ENCODE measurements around the gene PLB1. TPM values are rescaled to one million over a fixed set of nuclear protein-coding genes. Genes with fewer than 3 reads are reported as not detected.

The PLB1 gene
- total RNA-seq, 4 donors from 2014 or later: 1.1 to 6.5 (median 2.3) TPM

- no peak for TF ChIP-seq POLR2A (IDR thresholded peaks at IDR 0.05)
- TF ChIP-seq CTCF (IDR thresholded peaks at IDR 0.05): no peak
Observed at GRCh38 chr2:28510184-28510583, 14.3 kb downstream of the PLB1 start.

GRCh38 chr2:28511871-28512606 lies 16.2 kb downstream of the PLB1 start:
- H3K4me3 ChIP-seq: no peak overlapping the region
- TF ChIP-seq CTCF (IDR thresholded peaks at IDR 0.05) (no peak), POLR2A (IDR thresholded peaks at IDR 0.05) (no peak)
- H3K27me3 ChIP-seq: peaks cover 0 to 6% (median 0%) of the 10 kb centered on the region in 4 donors
- peaks cover 0 to 13% (median 0%) of the 10 kb centered on the region in 3 donors for H3K4me1 ChIP-seq
- H3K27ac ChIP-seq: no peak overlapping the region
- WGBS, 2 donors: 65 to 74% methylated on average over 2 of the region's 2 CpGs
- DNase-seq: no peak
- intact Hi-C loops (cut with DNase I): no loop called here
- no peaks in the 10 kb centered on the region for H3K9me3 ChIP-seq
- no peaks in the 10 kb centered on the region for H3K36me3 ChIP-seq

More at GRCh38 chr2:28510184-28510583, 14.3 kb downstream of the PLB1 start:
- Histone ChIP-seq H3K27ac (no peak overlapping the region), H3K27me3 (no peaks in the 10 kb centered on the region), H3K9me3 (no peaks in the 10 kb centered on the region), H3K36me3 (no peaks in the 10 kb centered on the region), H3K4me1 (peaks cover 0 to 13% (median 0%) of the 10 kb centered on the region in 3 donors), H3K4me3 (no peak overlapping the region)
- WGBS, 2 donors: 43 to 58% methylated on average over 2 of the region's 2 CpGs
- intact Hi-C loops (cut with DNase I): no loop called here
- no peak for DNase-seq

GRCh38 chr2:28512607-28512965 lies 16.7 kb downstream of the PLB1 start:
- no peak overlapping the region for H3K27ac ChIP-seq
- no peak overlapping the region for H3K4me3 ChIP-seq
- intact Hi-C loops (cut with DNase I): no loop called here
- DNase-seq: no peak
- peaks cover 0 to 6% (median 0%) of the 10 kb centered on the region in 4 donors for H3K27me3 ChIP-seq
- H3K4me1 ChIP-seq: peaks cover 0 to 13% (median 0%) of the 10 kb centered on the region in 3 donors
- no peak for TF ChIP-seq CTCF (IDR thresholded peaks at IDR 0.05)
- H3K9me3 ChIP-seq: no peaks in the 10 kb centered on the region
- WGBS, 2 donors: 45 to 58% methylated on average over 1 of the region's 1 CpG
- no peaks in the 10 kb centered on the region for H3K36me3 ChIP-seq

GRCh38 chr2:28513097-28513496 lies 17.2 kb downstream of the PLB1 start:
- 85 to 94% methylated on average over 1 of the region's 1 CpG for WGBS, 2 donors
- no peak overlapping the region for H3K27ac ChIP-seq
- no peaks in the 10 kb centered on the region for H3K9me3 ChIP-seq
- no peak for TF ChIP-seq CTCF (IDR thresholded peaks at IDR 0.05)
- no peak for TF ChIP-seq POLR2A (IDR thresholded peaks at IDR 0.05)
- intact Hi-C loops (cut with DNase I): no loop called here
- no peak overlapping the region for H3K4me3 ChIP-seq
- H3K36me3 ChIP-seq: no peaks in the 10 kb centered on the region
- peaks cover 0 to 11% (median 0%) of the 10 kb centered on the region in 3 donors for H3K4me1 ChIP-seq
- H3K27me3 ChIP-seq: peaks cover 0 to 10% (median 0%) of the 10 kb centered on the region in 4 donors
- no peak for DNase-seq

- no peak overlapping the region for H3K27ac ChIP-seq
- H3K4me3 ChIP-seq: no peak overlapping the region
- H3K36me3 ChIP-seq: no peaks in the 10 kb centered on the region
- intact Hi-C loops (cut with DNase I): no loop called here
- 89 to 92% methylated on average over 5 of the region's 5 CpGs for WGBS, 2 donors
- DNase-seq: no peak
- peaks cover 0 to 18% (median 0%) of the 10 kb centered on the region in 4 donors for H3K27me3 ChIP-seq
- TF ChIP-seq CTCF (IDR thresholded peaks at IDR 0.05) (no peak), POLR2A (IDR thresholded peaks at IDR 0.05) (no peak)
- no peaks in the 10 kb centered on the region for H3K9me3 ChIP-seq
- peaks cover 0 to 2% (median 0%) of the 10 kb centered on the region in 3 donors for H3K4me1 ChIP-seq
Observed at GRCh38 chr2:28515176-28515751, 19.4 kb downstream of the PLB1 start.

Data from esophagus squamous epithelium (tissue), 5 donors.